ENCODE measurements around the gene COL4A2. TPM values are rescaled to one million over a fixed set of nuclear protein-coding genes. Genes with fewer than 3 reads are reported as not detected.
A peak's percentile ranks its signal among the peaks of the same experiment; 100 is the strongest.

The COL4A2 gene
- total RNA-seq, 1 donor from 2014 or later: 180 TPM

DNA sequence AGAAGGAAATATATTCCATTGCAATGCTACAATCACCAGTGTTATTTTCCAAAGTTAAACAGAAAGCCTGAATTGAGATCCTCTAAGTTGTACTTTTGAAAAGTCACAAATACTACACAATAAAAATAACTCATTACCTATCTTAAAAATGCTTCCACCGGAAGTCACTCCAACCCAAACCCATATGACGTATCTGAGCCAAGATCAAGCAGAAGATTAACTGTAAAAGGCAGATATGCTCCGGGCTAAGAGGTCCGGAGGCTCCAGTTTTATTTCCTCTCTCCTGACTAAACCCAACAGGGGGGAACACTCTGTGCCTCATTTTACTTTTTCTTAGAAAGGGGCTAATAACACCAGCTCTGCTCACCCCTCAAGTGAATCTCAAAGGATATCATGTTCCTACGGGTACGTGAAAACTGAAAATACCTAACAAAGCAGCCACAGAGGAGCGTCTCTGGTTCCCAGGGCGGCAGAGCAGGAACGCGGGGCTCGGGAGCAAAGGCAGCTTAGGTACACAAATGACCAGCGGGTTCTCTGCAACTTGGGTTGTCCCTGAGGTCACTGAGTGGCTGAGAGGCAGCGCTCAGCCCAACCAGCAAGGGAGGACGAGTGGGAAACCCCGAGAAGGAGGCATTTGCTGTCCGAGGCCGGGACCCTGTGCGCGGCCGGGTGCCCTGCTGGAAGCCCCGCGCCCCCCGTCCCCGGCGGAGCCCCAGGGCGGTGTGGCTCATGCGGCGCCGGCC is 253.7 kb downstream of the COL4A2 start:
- Histone ChIP-seq H3K36me3 (no peaks in the 10 kb centered on the region), H3K27me3 (no peaks in the 10 kb centered on the region), H3K4me3 (peak overlapping the region; percentile 76 to 97), H3K4me1 (peaks cover 31% of the 10 kb centered on the region), H3K27ac (peak overlapping the region; percentile 90), H3K9me3 (no peaks in the 10 kb centered on the region)
- no peak for TF ChIP-seq POLR2A (IDR thresholded peaks at IDR 0.05)
- peak in 1 of 2 donors; percentile 45 for TF ChIP-seq POLR2AphosphoS5 (IDR thresholded peaks at IDR 0.05; ENCODE audit: insufficient read depth in 1 of 2, low read depth in 1 of 2)
- TF ChIP-seq, protein P1, sequence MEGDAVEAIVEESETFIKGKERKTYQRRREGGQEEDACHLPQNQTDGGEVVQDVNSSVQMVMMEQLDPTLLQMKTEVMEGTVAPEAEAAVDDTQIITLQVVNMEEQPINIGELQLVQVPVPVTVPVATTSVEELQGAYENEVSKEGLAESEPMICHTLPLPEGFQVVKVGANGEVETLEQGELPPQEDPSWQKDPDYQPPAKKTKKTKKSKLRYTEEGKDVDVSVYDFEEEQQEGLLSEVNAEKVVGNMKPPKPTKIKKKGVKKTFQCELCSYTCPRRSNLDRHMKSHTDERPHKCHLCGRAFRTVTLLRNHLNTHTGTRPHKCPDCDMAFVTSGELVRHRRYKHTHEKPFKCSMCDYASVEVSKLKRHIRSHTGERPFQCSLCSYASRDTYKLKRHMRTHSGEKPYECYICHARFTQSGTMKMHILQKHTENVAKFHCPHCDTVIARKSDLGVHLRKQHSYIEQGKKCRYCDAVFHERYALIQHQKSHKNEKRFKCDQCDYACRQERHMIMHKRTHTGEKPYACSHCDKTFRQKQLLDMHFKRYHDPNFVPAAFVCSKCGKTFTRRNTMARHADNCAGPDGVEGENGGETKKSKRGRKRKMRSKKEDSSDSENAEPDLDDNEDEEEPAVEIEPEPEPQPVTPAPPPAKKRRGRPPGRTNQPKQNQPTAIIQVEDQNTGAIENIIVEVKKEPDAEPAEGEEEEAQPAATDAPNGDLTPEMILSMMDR (IDR thresholded peaks at IDR 0.05): no peak
- no peak for DNase-seq (ENCODE audit: extremely low spot score in 2 of 2)
- intact Hi-C loops (cut with DNase I): no loop called here

DNA sequence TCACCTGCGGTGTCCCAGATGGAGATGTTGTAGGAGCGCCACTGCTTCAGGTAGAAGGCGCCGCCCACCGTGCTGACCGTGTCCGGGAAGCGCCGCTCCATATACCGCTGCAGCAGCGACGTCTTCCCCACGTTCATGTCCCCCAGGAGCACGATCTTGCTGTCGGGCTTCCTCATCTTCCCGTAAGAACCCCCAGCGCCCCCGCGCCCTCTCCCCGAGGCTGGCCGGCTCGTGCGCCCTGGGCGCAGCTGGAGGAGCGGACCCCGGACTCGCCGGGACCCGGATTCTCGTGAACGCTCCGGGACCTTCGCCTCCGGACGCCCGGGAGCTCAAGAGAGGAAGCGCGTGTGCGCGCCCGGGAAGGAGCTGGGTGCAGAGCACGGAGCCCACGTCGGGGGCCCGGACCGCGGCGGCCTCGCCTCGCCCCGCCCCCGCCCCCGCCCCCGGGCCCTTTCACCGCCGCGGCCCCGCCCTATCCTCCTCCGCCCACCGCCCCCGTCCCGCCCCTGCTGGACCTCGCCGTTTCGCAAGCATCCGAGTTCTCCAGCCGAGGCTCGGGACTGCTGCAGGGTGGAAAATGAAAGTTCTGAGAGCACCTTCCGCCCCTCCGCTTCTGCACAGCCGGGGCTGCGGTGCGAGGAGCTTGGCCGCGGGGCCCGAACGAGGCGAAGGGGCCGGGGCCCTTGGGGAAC is 254.4 kb downstream of the COL4A2 start, which contains the start of gene RAB20:
RAB20 (minus strand) TSS at position 379 of the 692 bp plus-strand sequence; CDS start at position 176, 203 bp downstream.
- peak within 1 kb of the TSS; percentile 90 for H3K27ac ChIP-seq
- H3K4me1 ChIP-seq: peaks cover 31% of the 10 kb centered on the region
- H3K4me3 ChIP-seq: peak within 1 kb of the TSS; percentile 76 to 97
- H3K27me3 ChIP-seq: no peaks in the 10 kb centered on the region
- TF ChIP-seq POLR2A (IDR thresholded peaks at IDR 0.05): peak in 1 of 2 donors; percentile 55
- TF ChIP-seq POLR2AphosphoS5 (IDR thresholded peaks at IDR 0.05; ENCODE audit: insufficient read depth in 1 of 2, low read depth in 1 of 2): peak in 1 of 2 donors; percentile 86
- TF ChIP-seq, protein P1 (IDR thresholded peaks at IDR 0.05): no peak
- intact Hi-C loops (cut with DNase I): no loop called here
- no peak for DNase-seq (ENCODE audit: extremely low spot score in 2 of 2)
- no peaks in the 10 kb centered on the region for H3K9me3 ChIP-seq
- no peaks in the 10 kb centered on the region for H3K36me3 ChIP-seq

DNA sequence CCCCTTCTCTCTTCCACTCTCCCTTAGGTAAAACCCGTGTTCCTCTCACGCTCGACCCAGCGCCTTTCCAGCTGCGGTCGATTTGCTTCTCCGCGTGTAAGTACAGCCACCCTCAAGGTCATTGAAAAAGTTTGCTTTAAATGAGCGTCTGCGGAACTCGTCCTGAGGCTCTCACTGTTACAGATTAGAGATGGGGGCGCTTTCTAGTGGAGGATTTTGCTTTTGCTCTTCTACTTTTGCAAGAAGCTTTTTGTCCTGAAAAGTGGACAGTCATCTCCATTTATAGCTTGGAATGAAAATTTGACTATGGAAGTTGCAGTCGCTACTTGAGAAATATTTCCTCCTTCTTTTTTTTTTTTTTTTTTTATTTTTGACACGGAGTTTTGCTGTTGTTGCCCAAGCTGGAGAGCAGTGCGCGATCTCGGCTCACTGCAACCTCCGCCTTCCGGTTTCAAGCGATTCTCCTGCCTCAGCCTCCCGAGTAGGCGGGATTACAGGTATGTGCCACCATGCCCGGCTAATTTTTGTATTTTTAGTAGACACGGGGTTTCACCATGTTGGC is 255.0 kb downstream of the COL4A2 start:
- peak overlapping the region; percentile 90 for H3K27ac ChIP-seq
- H3K4me3 ChIP-seq: peak overlapping the region; percentile 76 to 97
- TF ChIP-seq POLR2AphosphoS5 (IDR thresholded peaks at IDR 0.05; ENCODE audit: insufficient read depth in 1 of 2, low read depth in 1 of 2) (no peak), POLR2A (IDR thresholded peaks at IDR 0.05) (no peak)
- TF ChIP-seq, protein P1 (IDR thresholded peaks at IDR 0.05): no peak
- H3K36me3 ChIP-seq: no peaks in the 10 kb centered on the region
- H3K4me1 ChIP-seq: peaks cover 31% of the 10 kb centered on the region
- H3K27me3 ChIP-seq: no peaks in the 10 kb centered on the region
- no peaks in the 10 kb centered on the region for H3K9me3 ChIP-seq
- no peak for DNase-seq (ENCODE audit: extremely low spot score in 2 of 2)
- intact Hi-C loops (cut with DNase I): no loop called here

Small RNAs within 50 kb of the gene (microRNA-seq; reads per million reads assigned to microRNA genes)
- not detected for gene MIR8073 (ENCODE audit: borderline number of aligned reads, borderline replicate concordance)

Small RNAs within 50 kb of the gene (small RNA-seq; reads per million reads assigned to genes)
- gene MIR8073: not detected

Other genes starting within 250 kb of the COL4A2 start
- gene COL4A1, start 127 bp upstream of the COL4A2 start, total RNA-seq: 178 TPM

All from vagina (tissue), 2 donors.